ENCODE results near the gene ILDR1. TPM values are rescaled to one million over a fixed set of nuclear protein-coding genes. Genes with fewer than 3 reads are reported as not detected.
"Not testable (repeated sequence)": the region's sequence is repeated elsewhere in the genome, so short reads cannot be mapped to it uniquely, and the experiment has no call there.

The ILDR1 gene
- polyA plus RNA-seq, 3 donors: 6.7 to 9.5 (median 8.5) TPM

- DNase-seq: no peak
Observed at GRCh38 chr3:121956363-121956762, 65.7 kb downstream of the ILDR1 start.

GRCh38 chr3:121951291-121951919 is 70.6 kb downstream of the ILDR1 start:
- no peak for DNase-seq

GRCh38 chr3:121948641-121949040 is 73.4 kb downstream of the ILDR1 start:
- no peak for DNase-seq

- no peak for DNase-seq
Observed at GRCh38 chr3:121943431-121943830, 78.6 kb downstream of the ILDR1 start.

DNA sequence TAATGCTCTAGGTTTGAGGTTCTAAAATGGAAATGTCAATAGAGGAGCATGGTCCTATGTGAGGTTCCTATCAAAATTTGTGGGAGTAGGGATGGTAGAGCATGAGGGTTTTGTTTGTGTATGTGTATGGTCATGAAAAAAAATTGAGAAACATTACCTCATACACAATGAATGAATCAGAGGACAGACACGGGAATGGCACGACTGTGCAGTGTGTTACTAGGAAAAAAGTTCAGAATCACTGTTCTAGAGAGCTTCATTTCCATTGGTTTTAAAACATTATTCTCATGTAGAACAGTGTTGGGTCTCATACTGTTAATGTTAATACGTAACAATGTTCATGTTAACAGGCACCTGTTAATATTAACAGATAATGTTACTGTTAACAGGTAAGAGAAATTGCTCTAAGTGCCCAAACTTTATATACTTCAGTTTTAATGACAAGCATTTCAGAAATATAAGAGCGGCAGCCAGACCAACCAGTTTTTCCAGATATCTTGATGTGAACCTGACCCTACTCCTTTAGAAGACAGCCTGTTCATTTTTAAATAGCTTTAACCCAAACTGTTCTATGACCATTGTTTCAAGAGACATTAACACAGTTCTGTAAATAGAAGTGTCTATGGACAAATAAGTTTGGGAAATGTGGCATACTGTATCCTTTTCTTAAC is 79.8 kb downstream of the ILDR1 start:
- peak; percentile 47 for DNase-seq

- no peak for DNase-seq
Observed at GRCh38 chr3:121941592-121941991, 80.5 kb downstream of the ILDR1 start.

DNA sequence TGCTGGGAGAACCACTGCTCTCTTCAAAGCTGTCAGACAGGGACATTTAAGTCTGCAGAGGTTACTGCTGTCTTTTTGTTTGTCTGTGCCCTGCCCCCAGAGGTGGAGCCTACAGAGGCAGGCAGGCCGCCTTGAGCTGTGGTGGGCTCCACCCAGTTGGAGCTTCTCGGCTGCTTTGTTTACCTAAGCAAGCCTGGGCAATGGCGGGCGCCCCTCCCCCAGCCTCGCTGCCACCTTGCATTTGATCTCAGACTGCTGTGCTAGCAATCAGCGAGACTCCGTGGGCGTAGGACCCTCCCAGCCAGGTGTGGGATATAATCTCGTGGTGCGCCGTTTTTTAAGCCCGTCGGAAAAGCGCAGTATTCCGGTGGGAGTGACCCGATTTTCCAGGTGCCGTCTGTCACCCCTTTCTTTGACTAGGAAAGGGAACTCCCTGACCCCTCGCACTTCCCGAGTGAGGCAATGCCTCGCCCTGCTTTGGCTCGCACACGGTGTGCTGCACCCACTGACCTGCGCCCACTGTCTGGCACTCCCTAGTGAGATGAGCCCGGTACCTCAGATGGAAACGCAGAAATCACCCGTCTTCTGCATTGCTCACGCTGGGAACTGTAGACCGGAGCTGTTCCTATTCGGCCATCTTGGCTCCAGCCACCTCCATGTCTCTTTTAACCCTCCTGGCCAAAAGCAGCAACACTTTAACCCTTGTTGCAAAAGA is 83.7 kb downstream of the ILDR1 start:
- not testable (repeated sequence) for DNase-seq

Other genes starting within 250 kb of the ILDR1 start
- 10 to 100 TPM; 27.7 to 52.2 (median 40.0) TPM for gene IQCB1, start 187.2 kb downstream of the ILDR1 start, polyA plus RNA-seq (ENCODE audit: insufficient read length in 3 of 3)
- gene EAF2, start 187.0 kb downstream of the ILDR1 start, polyA plus RNA-seq (ENCODE audit: insufficient read length in 3 of 3): 1 to 10 TPM; 7.9 to 8.8 (median 7.9) TPM
- 10 to 100 TPM in 2 of 3 donors, 1 to 10 TPM in 1; 8.3 to 22.0 (median 15.8) TPM for gene SLC15A2, start 127.8 kb downstream of the ILDR1 start, polyA plus RNA-seq (ENCODE audit: insufficient read length in 3 of 3)
- gene CD86, start 33.1 kb upstream of the ILDR1 start, polyA plus RNA-seq (ENCODE audit: insufficient read length in 3 of 3): 1 to 10 TPM; 1.1 to 1.5 (median 1.3) TPM
- gene CASR, start 161.4 kb upstream of the ILDR1 start, polyA plus RNA-seq (ENCODE audit: insufficient read length in 3 of 3): 10 to 100 TPM; 23.5 to 30.7 (median 28.2) TPM

Data from renal pelvis (tissue), 4 donors.